ENCODE data around the gene KIF1B.

Gene KIF1B

GRCh38 chr1:10326251-10326650 lies 115.9 kb downstream of the KIF1B start:
- DNase-seq (ENCODE audit: low read depth), result no peak
- TF ChIP-seq CTCF (IDR thresholded peaks at IDR 0.05; ENCODE audit: low read length, missing control alignments), result no peak
- H3K4me3 ChIP-seq (replicated peaks; ENCODE audit: low read depth, low read length), result no peak overlapping the region

DNA sequence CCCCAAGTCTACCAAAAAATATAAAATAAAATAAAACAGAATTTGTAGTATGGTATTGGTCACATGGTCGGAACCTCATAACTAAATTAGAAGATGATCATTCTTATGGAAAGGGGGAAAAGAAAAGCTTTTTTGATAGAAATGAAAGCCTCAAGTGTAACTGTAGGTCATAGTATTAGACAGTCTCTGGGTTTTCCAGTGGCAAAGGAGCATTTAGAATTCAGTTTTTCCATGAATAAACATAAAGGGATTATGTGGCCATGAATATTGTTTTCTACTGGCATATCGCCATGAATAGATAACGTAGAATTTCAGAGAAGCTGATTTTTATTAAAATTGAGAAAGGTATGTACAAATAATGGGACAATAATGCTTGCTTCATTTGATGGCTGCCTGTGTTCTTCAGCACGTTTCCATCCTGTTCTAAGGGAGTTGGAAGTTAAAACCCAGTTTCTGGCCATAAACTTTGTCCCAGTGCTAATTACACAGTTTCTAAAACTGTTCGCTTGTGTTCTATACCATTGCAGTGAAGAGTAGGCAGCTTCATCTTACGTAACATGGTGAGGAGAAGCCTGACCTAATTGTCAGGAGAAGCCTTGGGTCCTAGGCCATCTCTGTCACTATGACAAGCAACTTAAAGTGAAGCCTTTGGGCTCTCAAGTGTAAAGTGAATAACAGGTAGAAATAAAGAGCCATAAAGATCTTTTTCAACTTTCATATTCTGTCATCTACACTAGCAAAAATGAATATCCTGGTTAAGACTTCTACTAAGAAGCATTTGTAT lies 118.0 kb downstream of the KIF1B start:
- H3K4me3 ChIP-seq (replicated peaks; ENCODE audit: low read depth, low read length), result no peak overlapping the region
- no peak for TF ChIP-seq CTCF (IDR thresholded peaks at IDR 0.05; ENCODE audit: low read length, missing control alignments)
- no peak for DNase-seq (ENCODE audit: low read depth)

GRCh38 chr1:10337436-10337835 lies 127.1 kb downstream of the KIF1B start:
- no peak overlapping the region for H3K4me3 ChIP-seq (replicated peaks; ENCODE audit: low read depth, low read length)
- no peak for TF ChIP-seq CTCF (IDR thresholded peaks at IDR 0.05; ENCODE audit: low read length, missing control alignments)
- DNase-seq (ENCODE audit: low read depth), result no peak

DNA sequence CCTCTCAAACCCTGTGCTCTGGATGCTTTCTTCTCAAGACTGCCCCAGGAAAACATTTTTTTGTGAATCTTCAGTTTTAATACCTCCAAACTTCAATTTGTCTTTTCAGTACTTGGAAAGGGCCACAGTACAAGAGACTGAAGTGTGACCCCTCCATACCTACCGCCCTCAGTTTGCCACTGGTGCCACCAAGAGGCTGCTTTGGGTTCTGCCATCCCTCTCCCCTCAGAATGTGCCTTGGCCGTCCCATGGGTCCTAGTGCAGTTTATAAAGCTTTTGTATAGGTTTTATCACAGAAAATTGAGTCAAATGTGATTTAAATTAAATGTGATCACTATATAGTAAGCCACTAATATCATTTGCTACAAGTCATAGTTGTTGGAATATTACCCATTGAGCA lies 127.7 kb downstream of the KIF1B start:
- peak; percentile 60 for DNase-seq (ENCODE audit: low read depth)
- peak; percentile 78 for TF ChIP-seq CTCF (IDR thresholded peaks at IDR 0.05; ENCODE audit: low read length, missing control alignments)
- H3K4me3 ChIP-seq (replicated peaks; ENCODE audit: low read depth, low read length), result no peak overlapping the region

GRCh38 chr1:10338611-10339010 lies 128.2 kb downstream of the KIF1B start:
- TF ChIP-seq CTCF (IDR thresholded peaks at IDR 0.05; ENCODE audit: low read length, missing control alignments), result no peak
- DNase-seq (ENCODE audit: low read depth), result no peak
- no peak overlapping the region for H3K4me3 ChIP-seq (replicated peaks; ENCODE audit: low read depth, low read length)

DNA sequence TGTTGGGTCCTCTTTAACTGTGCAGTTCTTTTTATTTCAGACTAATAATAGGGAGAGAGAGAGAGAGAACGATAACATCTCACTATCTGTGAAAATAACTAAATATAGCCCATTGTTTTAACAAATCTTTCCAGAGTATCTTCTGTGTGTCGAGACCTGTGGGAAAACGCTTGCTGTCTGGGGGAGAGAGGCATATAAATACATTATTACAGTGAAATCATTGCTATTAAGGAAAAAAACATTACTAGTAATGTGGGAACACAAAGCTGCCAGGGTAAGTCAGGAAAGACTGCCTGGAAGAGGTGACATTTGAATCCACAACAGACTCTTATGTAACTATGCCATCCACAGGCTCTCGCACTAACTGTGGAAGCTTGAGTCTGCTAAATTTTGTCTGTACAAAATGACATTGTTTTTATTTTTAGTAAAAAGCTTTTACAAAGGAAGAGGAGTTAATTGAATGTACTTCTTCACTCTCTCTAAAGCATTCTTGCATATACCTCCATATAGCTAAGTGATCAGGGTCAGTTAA lies 128.7 kb downstream of the KIF1B start:
- no peak for TF ChIP-seq CTCF (IDR thresholded peaks at IDR 0.05; ENCODE audit: low read length, missing control alignments)
- H3K4me3 ChIP-seq (replicated peaks; ENCODE audit: low read depth, low read length), result no peak overlapping the region
- no peak for DNase-seq (ENCODE audit: low read depth)

DNA sequence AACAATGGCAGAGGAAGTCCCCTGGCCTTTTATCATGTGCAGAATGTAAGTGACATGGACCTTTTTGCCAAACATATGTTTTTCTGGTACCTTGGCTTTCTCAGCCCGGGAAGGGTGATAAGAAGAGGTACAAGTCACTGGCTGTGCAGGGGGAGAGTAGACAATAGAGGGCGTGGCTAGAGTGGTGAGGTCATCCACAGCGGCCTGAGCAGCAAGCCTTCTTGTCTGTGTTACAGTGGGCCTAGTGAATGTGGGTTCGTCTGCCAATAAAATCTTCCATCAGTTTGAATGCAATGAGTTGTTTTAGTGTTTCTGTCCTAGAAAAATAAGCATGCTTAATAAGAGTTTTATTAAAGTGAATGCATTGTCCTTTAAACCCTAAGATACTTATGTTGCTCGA lies 129.4 kb downstream of the KIF1B start:
- DNase-seq (ENCODE audit: low read depth), result peak; percentile 89
- no peak for TF ChIP-seq CTCF (IDR thresholded peaks at IDR 0.05; ENCODE audit: low read length, missing control alignments)
- no peak overlapping the region for H3K4me3 ChIP-seq (replicated peaks; ENCODE audit: low read depth, low read length)

Data from fibroblast of pulmonary artery (primary cell).